Prostate gland (tissue), 2 donors: Measurements from ENCODE around the gene BPIFB2. TPM values are rescaled to one million over a fixed set of nuclear protein-coding genes. Genes with fewer than 3 reads are reported as not detected.

Experiments used
- DNase-seq: peaks from one replicate; pipeline ENCODE4 v3.0.0-alpha.2; 2019; ENCODE audit warnings: low spot score
- H3K27ac ChIP-seq, 2 donors: fragments of 200-600 bp; sonication (generic); 2 replicates each; pipeline ENCODE4 v1.5.1; 2017 to 2019
- H3K27me3 ChIP-seq: fragments of 200-600 bp; sonication (generic); replicated peaks from 2 replicates; pipeline ENCODE4 v1.5.1; 2019; ENCODE audit not compliant: insufficient read depth
- H3K36me3 ChIP-seq, 2 donors: fragments of 200-600 bp; sonication (generic); 1 replicate in 1 of 2; 2 replicates in 1 of 2; pipeline versions ENCODE4 v1.5.1 to v1.8.1; 2017 to 2019
- H3K4me1 ChIP-seq: fragments of 200-600 bp; sonication (generic); replicated peaks from 2 replicates; pipeline ENCODE4 v1.5.1; 2019
- H3K4me3 ChIP-seq, 2 donors: fragments of 200-600 bp; sonication (generic); 2 replicates each; pipeline ENCODE4 v1.5.1; 2017 to 2019
- H3K9me3 ChIP-seq: fragments of 200-600 bp; sonication (generic); 2 replicates; pipeline ENCODE4 v1.5.1; 2017
- CTCF ChIP-seq, 4 experiments: fragments of 200-600 bp in 2 of 4; fragments of 450-650 bp in 2 of 4; sonication (generic) in 2 of 4; IDR thresholded peaks; 1 replicate in 3 of 4; 2 replicates in 1 of 4; pipeline ENCODE4 v1.5.1; 2016 to 2019; ENCODE audit warnings: antibody characterized with exemption in 4 of 4, mild to moderate bottlenecking in 2 of 4, moderate library complexity in 2 of 4
- POLR2A ChIP-seq: fragments of 450-650 bp; IDR thresholded peaks from one replicate; pipeline ENCODE4 v1.6.1; 2016; ENCODE audit warnings: antibody characterized with exemption, mild to moderate bottlenecking
- POLR2AphosphoS5 ChIP-seq: sonication (generic); formaldehyde crosslinking; IDR thresholded peaks from one replicate; pipeline ENCODE4 v1.6.1; 2017; ENCODE audit warnings: antibody characterized with exemption
- WGBS: methylation state at CpG from one replicate; pipeline ENCODE4 v1.1.5; 2018; 5-methylcytosine and 5-hydroxymethylcytosine counted together
- intact Hi-C: fragments of 100-400 bp; cut with DNase I; formaldehyde crosslinking; loops from one replicate; pipeline ENCODE4 v1.14.2; 2022
- total RNA-seq, 2 donors: library from RNA; depleted of rRNA; stranded (reverse); fragments of >200 nt; gene quantifications; one replicate each; pipeline ENCODE4 v1.1.0, GENCODE V29; 2016

The BPIFB2 gene
- total RNA-seq, 2 donors from 2014 or later: 5.1 TPM; not detected in 1

- no peak for TF ChIP-seq POLR2A
- TF ChIP-seq CTCF (IDR thresholded peaks at IDR 0.05): no peak
- TF ChIP-seq POLR2AphosphoS5: no peak
- no peak for DNase-seq
- WGBS: 84% methylated on average over 19 of the region's 19 CpGs
- Histone ChIP-seq H3K36me3 (no peaks in the 10 kb centered on the region), H3K9me3 (no peaks in the 10 kb centered on the region), H3K4me1 (no peaks in the 10 kb centered on the region), H3K27me3 (no peaks in the 10 kb centered on the region), H3K27ac (no peak overlapping the region), H3K4me3 (no peak overlapping the region)
- intact Hi-C loops: no loop called here
These were observed 62.9 kb downstream of the BPIFB2 start for GRCh38 chr20:33070111-33071053.

- Histone ChIP-seq H3K4me1 (no peaks in the 10 kb centered on the region), H3K27ac (no peak overlapping the region), H3K4me3 (no peak overlapping the region), H3K36me3 (no peaks in the 10 kb centered on the region), H3K27me3 (no peaks in the 10 kb centered on the region), H3K9me3 (no peaks in the 10 kb centered on the region)
- DNase-seq: no peak
- 85% methylated on average over 5 of the region's 5 CpGs for WGBS
- intact Hi-C loops: no loop called here
- TF ChIP-seq CTCF (IDR thresholded peaks at IDR 0.05) (no peak), POLR2AphosphoS5 (no peak), POLR2A (no peak)
These were observed 63.7 kb downstream of the BPIFB2 start for GRCh38 chr20:33071198-33071597.

GRCh38 chr20:33072362-33072761 is 64.9 kb downstream of the BPIFB2 start:
- H3K27ac ChIP-seq: no peak overlapping the region
- H3K4me1 ChIP-seq: no peaks in the 10 kb centered on the region
- H3K4me3 ChIP-seq: no peak overlapping the region
- no peaks in the 10 kb centered on the region for H3K36me3 ChIP-seq
- no peaks in the 10 kb centered on the region for H3K27me3 ChIP-seq
- intact Hi-C loops: no loop called here
- no peak for TF ChIP-seq CTCF (IDR thresholded peaks at IDR 0.05)
- TF ChIP-seq POLR2A: no peak
- no peak for TF ChIP-seq POLR2AphosphoS5
- 89% methylated on average over 4 of the region's 4 CpGs for WGBS
- DNase-seq: no peak
- H3K9me3 ChIP-seq: no peaks in the 10 kb centered on the region

- TF ChIP-seq POLR2A (no peak), CTCF (IDR thresholded peaks at IDR 0.05) (no peak)
- Histone ChIP-seq H3K36me3 (no peaks in the 10 kb centered on the region), H3K4me3 (no peak overlapping the region), H3K27me3 (peaks cover 2% of the 10 kb centered on the region), H3K9me3 (no peaks in the 10 kb centered on the region), H3K27ac (no peak overlapping the region), H3K4me1 (no peaks in the 10 kb centered on the region)
- WGBS: 91% methylated on average over 2 of the region's 2 CpGs
- no peak for DNase-seq
- intact Hi-C loops: no loop called here
These were observed 65.3 kb downstream of the BPIFB2 start for GRCh38 chr20:33072813-33073212.

Other genes starting within 250 kb of the BPIFB2 start
- gene DNMT3B, start 245.3 kb upstream of the BPIFB2 start, total RNA-seq: 10 to 100 TPM in 1 of 2 donors, under 1 TPM in 1; 0.41 to 11.5 TPM
- 100 to 1,000 TPM in 1 of 2 donors, 10 to 100 TPM in 1; 65.4 to 136 TPM for gene MAPRE1, start 187.8 kb upstream of the BPIFB2 start, total RNA-seq
- gene EFCAB8, start 148.8 kb upstream of the BPIFB2 start, total RNA-seq: 1 to 10 TPM in 1 of 2 donors, under 1 TPM in 1; 0.87 to 1.8 TPM
- 1 to 10 TPM in 1 of 2 donors, not detected in 1; 4.7 TPM for gene SUN5, start 3.3 kb upstream of the BPIFB2 start, total RNA-seq
- not detected for gene BPIFB6, start 23.9 kb downstream of the BPIFB2 start, total RNA-seq
- not detected for gene BPIFB3, start 46.2 kb downstream of the BPIFB2 start, total RNA-seq
- 1 to 10 TPM in 1 of 2 donors, not detected in 1; 1.1 TPM for gene BPIFB4, start 71.9 kb downstream of the BPIFB2 start, total RNA-seq
- gene BPIFA2, start 160.5 kb downstream of the BPIFB2 start, total RNA-seq: not detected
- gene BPIFA3, start 209.6 kb downstream of the BPIFB2 start, total RNA-seq: 1 to 10 TPM in 1 of 2 donors, not detected in 1; 7.7 TPM
- not detected for gene BPIFA1, start 228.3 kb downstream of the BPIFB2 start, total RNA-seq